Stimulated activated naive B cell treated with anti-CD40 and anti-IgM and Interleukin-4, amounts not matched to agents 10 μg/mL and 1 μg/mL and 100 μg/mL, for 72 hours (primary cell): Measurements from ENCODE around the gene ATXN7L1.
A peak's percentile ranks its signal among the peaks of the same experiment; 100 is the strongest.

Experiments
- ATAC-seq, 2 donors: fragments of 150-1000 bp; cut with Tn5 transposase; replicated peaks; 2 replicates each; pipeline ENCODE4 v1.10.0; 2021; ENCODE audit warnings: moderate library complexity in 1 of 2
- DNase-seq: peaks from one replicate; pipeline ENCODE4 v3.0.0; 2021
- H3K27ac Mint-ChIP-seq: one replicate; pipeline ENCODE4 v1.8.0; 2022; ENCODE audit warnings: mild to moderate bottlenecking, mixed read lengths
- H3K27me3 Mint-ChIP-seq, 2 donors: one replicate each; pipeline ENCODE4 v1.8.0; 2022; ENCODE audit warnings: mixed read lengths in 2 of 2
- H3K36me3 Mint-ChIP-seq, 2 donors: one replicate each; pipeline ENCODE4 v1.8.0; 2022; ENCODE audit warnings: mixed read lengths in 2 of 2, mild to moderate bottlenecking in 1 of 2
- H3K4me1 Mint-ChIP-seq, 2 donors: one replicate each; pipeline ENCODE4 v1.8.0; 2022; ENCODE audit warnings: mixed read lengths in 2 of 2, mild to moderate bottlenecking in 1 of 2
- H3K4me3 Mint-ChIP-seq, 2 donors: one replicate each; pipeline ENCODE4 v1.8.0; 2022; ENCODE audit warnings: mild to moderate bottlenecking in 2 of 2, mixed read lengths in 2 of 2, moderate library complexity in 1 of 2
- H3K9me3 Mint-ChIP-seq, 2 donors: one replicate each; pipeline ENCODE4 v1.8.0; 2022; ENCODE audit warnings: mixed read lengths in 2 of 2, mild to moderate bottlenecking in 1 of 2

ATXN7L1 gene

DNA sequence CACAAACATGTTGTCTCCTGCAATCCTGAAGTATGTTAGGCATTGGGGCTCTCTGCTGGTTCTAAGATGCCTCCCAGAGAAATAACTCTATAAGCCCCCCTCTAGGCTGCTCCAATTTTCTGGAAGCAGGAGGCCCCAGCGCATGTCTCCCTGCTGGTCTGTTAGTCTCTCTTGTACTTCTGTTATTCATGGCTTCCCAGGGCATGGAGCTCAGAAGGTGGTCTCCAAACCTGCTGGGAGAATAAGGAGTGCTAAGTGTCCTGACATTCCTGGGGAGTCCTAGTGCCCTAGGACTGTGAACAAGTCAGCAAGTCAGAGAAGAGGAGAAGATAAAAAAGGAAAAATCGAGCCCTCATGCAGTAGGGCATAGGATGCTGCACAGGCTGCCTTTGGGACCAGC is 224.6 kb downstream of the ATXN7L1 start:
- H3K27ac Mint-ChIP-seq: no peak overlapping the region

DNA sequence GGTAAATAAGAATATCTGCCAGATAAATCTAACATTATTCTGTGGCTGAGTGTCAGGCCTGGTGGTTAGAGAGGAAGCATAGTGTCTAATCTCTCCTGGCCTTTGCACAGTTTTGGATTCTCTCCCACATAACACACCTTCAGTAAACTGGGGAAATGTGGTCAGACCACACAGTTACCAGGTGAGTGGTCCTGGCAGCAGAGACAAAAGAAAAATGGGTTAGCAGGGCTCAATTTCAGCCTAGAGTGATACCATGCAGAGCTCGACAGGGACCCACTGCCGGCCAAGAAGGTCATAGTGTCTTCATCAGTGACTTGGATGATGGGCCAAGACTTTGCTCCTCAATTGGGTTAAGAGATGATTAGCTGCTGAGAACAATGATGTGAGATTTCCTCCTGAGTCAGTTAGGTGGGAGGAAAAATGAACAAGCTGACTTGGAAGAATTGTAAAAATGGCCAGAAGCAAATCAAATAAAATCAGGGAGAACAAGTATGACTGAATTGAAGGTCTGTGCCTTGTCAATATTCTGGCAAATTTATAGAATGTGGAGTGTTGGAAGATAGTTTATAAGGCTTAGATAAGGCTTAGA is 225.9 kb downstream of the ATXN7L1 start:
- no peak for ATAC-seq

More for the DNA sequence above, 224.6 kb downstream of the ATXN7L1 start:
- DNase-seq (no peak), ATAC-seq (no peak)
- Mint-ChIP-seq H3K36me3 (peaks cover 25 to 64% of the 10 kb centered on the region in 2 donors), H3K27me3 (no peaks in the 10 kb centered on the region), H3K9me3 (no peaks in the 10 kb centered on the region), H3K4me3 (no peak overlapping the region), H3K4me1 (peaks cover 8 to 18% of the 10 kb centered on the region in 2 donors)

DNA sequence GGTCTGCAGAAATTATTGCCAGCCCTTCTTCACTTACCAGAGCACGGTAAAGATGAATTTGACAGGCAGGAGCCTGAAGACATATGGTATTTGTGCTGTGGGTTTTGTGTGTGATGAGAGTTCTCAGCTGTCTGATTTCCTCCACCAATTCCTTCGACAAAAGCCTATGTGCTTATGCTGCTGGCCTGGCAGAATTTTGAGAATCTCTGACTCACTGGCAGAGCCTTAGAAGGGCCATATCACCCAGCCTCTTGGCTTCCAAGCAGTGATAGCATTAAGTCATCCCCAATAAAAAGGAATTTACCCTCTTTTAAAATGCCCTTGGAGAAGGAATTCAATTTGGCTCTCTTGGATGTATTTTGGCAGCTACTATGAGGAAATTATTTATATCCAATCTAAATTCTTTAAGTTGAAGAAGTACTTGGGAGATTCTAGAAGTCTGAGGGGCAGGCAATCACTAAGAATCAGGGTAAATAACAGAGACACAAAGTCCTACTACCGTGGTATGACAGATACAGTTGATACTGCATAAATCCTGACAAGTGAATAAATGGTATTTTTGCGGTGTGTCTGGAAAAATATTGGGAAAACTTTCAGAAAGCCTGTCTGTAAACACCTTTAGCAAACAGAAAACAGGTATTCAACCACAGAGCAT is 226.5 kb downstream of the ATXN7L1 start:
- DNase-seq (no peak), ATAC-seq (no peak)
- Mint-ChIP-seq H3K27ac (peak overlapping the region; percentile 3), H3K9me3 (no peaks in the 10 kb centered on the region), H3K4me1 (peaks cover 8 to 17% of the 10 kb centered on the region in 2 donors), H3K27me3 (no peaks in the 10 kb centered on the region), H3K36me3 (peaks cover 19 to 56% of the 10 kb centered on the region in 2 donors), H3K4me3 (no peak overlapping the region)

More for the DNA sequence above, 225.9 kb downstream of the ATXN7L1 start:
- Mint-ChIP-seq H3K9me3 (no peaks in the 10 kb centered on the region), H3K36me3 (peaks cover 21 to 57% of the 10 kb centered on the region in 2 donors), H3K27me3 (no peaks in the 10 kb centered on the region), H3K4me1 (peaks cover 8 to 17% of the 10 kb centered on the region in 2 donors), H3K4me3 (no peak overlapping the region), H3K27ac (no peak overlapping the region)
- DNase-seq: no peak

DNA sequence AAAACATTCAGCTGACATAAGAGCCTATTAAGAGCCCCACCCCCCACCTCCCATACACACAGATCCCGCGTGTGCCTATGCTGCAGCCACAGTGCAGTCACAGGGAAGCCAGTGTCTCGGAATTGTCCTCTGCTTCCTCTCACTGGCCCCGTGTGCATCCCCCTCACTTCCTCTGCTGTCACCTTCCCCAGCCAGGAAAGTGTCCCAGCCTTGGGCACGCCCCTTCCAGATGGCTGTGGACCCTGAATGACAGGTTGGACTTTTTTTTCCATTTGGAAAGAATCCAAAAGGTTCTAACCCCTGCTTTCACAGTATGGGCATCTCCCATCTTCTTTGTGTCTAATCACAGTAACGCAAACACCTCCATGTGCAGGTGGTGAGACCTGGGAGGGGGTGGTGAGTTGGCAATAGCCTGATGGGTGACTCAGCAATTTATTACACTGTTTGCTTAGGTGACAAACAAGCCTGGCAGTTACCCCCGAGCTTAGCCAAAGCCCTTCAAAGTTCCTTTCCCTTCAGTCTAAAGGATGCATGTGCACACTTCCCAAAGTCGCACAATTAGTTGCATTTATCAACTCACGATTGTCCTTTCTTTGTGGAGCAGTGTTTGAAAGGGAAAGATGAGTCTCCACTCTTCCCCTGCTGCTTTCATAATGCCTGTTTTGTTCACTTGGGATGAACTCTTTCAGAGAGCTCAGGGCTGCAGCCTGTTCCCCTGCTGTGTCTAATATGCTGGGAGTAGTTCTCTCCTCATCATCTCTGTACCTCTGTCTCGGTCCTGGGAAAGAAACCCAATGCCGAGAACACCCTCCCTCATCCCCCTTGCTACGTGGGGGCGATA is 227.6 kb downstream of the ATXN7L1 start:
- H3K4me1 Mint-ChIP-seq: peaks cover 8 to 17% of the 10 kb centered on the region in 2 donors
- ATAC-seq (no peak), DNase-seq (no peak)
- no peak overlapping the region for H3K4me3 Mint-ChIP-seq
- H3K27me3 Mint-ChIP-seq: no peaks in the 10 kb centered on the region
- H3K9me3 Mint-ChIP-seq: no peaks in the 10 kb centered on the region
- peaks cover 15 to 55% of the 10 kb centered on the region in 2 donors for H3K36me3 Mint-ChIP-seq
- peak overlapping the region; percentile 3 for H3K27ac Mint-ChIP-seq

DNA sequence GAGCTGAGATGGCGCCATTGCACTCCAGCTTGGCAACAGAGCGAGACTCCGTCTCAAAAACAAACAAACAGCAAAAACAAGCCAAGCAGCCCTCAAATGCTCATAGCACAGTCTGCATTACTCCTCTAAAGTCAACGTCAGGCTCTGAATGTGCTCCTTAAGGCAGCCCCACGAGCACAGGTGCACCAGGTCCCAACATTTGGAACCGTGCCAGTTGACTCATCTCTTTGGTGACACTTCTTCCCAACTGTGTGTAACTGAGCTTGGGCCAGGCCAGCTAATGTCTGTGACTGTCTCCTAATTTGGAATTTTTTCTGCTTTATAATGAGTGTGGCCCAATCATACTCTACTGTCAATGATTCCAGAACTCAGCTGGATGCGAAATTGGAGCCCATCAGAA is 228.8 kb downstream of the ATXN7L1 start:
- ATAC-seq (no peak), DNase-seq (no peak)
- H3K9me3 Mint-ChIP-seq: no peaks in the 10 kb centered on the region
- H3K36me3 Mint-ChIP-seq: peaks cover 14 to 59% of the 10 kb centered on the region in 2 donors
- no peak overlapping the region for H3K4me3 Mint-ChIP-seq
- H3K27me3 Mint-ChIP-seq: no peaks in the 10 kb centered on the region
- peaks cover 8 to 17% of the 10 kb centered on the region in 2 donors for H3K4me1 Mint-ChIP-seq
- H3K27ac Mint-ChIP-seq: no peak overlapping the region

DNA sequence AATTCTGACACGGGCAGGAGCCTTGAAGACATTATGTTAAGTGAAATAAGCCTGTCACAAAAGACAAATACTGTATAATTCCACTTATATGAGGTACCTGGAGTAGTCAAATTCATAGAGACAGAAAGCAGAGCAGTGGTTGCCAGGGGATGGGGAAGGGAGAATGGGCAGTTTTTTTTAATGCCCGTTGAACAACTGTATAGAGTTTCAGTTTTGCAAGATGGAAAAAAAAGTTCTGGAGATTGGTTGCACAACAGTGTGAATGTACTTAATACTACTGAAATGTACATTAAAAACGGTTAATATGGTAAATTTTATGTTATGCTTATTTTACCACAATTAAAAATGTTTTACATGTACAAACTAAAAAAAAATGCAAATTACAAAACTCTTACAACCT is 231.5 kb downstream of the ATXN7L1 start:
- DNase-seq (no peak), ATAC-seq (no peak)
- H3K4me3 Mint-ChIP-seq: no peak overlapping the region
- no peak overlapping the region for H3K27ac Mint-ChIP-seq
- peaks cover 28 to 61% of the 10 kb centered on the region in 2 donors for H3K36me3 Mint-ChIP-seq
- H3K9me3 Mint-ChIP-seq: no peaks in the 10 kb centered on the region
- H3K4me1 Mint-ChIP-seq: peaks cover 8 to 17% of the 10 kb centered on the region in 2 donors
- no peaks in the 10 kb centered on the region for H3K27me3 Mint-ChIP-seq

DNA sequence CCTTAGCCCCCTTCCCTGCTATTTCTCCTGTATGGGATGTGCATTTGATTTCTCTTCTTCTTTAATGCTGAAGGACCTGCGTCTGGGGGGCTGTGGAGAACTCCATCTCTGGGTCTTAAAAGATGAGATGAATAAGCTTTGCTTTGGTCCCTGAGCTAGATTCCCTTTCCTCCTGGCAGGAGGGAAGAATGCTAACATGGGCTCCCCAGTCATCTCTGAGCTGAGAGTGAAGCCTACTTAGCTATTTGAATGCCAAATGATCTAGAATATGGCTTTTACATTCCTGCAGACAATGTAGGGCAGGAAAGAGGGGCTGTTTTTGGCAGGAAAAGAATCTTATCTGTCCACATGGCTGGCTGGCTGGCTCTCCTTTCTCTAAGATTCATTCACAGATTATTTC is 232.5 kb downstream of the ATXN7L1 start:
- DNase-seq (no peak), ATAC-seq (no peak)
- Mint-ChIP-seq H3K27ac (no peak overlapping the region), H3K4me3 (no peak overlapping the region), H3K27me3 (no peaks in the 10 kb centered on the region), H3K4me1 (peaks cover 2 to 10% of the 10 kb centered on the region in 2 donors), H3K36me3 (peaks cover 24 to 60% of the 10 kb centered on the region in 2 donors), H3K9me3 (no peaks in the 10 kb centered on the region)

DNA sequence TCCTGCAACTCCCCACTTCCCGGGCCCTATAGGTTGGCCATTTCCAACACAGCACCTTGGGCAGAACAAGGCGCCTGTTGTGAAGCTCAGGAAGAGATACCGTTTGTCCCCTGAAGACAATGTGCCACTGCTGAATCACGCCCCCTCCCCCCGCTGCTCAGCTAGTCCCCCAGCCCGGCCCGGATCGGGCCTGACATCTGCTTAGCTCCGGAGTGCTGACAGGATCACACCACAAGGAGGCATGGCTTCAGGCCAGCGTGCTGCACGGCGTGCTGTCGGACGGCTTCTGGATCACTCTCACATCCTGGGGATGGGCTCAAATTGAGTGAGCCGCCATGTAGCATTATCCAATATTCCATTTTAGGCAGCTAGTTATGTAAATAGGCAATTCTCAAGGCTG is 233.0 kb downstream of the ATXN7L1 start:
- DNase-seq: no peak
- H3K9me3 Mint-ChIP-seq: no peaks in the 10 kb centered on the region
- H3K36me3 Mint-ChIP-seq: peaks cover 21 to 59% of the 10 kb centered on the region in 2 donors
- no peak overlapping the region for H3K4me3 Mint-ChIP-seq
- ATAC-seq: no peak
- no peak overlapping the region for H3K27ac Mint-ChIP-seq
- H3K4me1 Mint-ChIP-seq: peaks cover 0 to 5% of the 10 kb centered on the region in 2 donors
- H3K27me3 Mint-ChIP-seq: no peaks in the 10 kb centered on the region

DNA sequence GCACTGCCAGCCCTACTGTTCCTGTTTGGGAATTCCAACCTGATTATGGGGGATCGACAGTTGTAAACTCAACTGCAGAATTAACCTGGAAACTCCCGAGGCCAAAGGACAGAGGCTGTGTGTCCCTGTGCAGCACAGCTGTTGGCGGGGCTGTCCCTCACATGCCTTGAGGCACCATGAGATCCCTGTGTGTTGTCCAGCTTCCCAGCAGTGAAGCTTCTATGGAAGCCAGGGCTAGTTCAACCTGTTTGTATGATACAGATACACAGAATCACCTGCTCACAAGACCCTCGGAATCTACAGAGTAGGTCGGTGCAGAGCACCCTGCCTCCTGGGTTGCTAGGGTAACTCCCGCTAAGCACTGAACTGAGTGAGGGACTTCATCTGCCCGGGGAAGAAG is 234.1 kb downstream of the ATXN7L1 start:
- no peak overlapping the region for H3K27ac Mint-ChIP-seq
- no peak overlapping the region for H3K4me3 Mint-ChIP-seq
- ATAC-seq: no peak
- H3K36me3 Mint-ChIP-seq: peaks cover 21 to 59% of the 10 kb centered on the region in 2 donors
- H3K9me3 Mint-ChIP-seq: no peaks in the 10 kb centered on the region
- no peaks in the 10 kb centered on the region for H3K4me1 Mint-ChIP-seq
- no peak for DNase-seq
- H3K27me3 Mint-ChIP-seq: no peaks in the 10 kb centered on the region

DNA sequence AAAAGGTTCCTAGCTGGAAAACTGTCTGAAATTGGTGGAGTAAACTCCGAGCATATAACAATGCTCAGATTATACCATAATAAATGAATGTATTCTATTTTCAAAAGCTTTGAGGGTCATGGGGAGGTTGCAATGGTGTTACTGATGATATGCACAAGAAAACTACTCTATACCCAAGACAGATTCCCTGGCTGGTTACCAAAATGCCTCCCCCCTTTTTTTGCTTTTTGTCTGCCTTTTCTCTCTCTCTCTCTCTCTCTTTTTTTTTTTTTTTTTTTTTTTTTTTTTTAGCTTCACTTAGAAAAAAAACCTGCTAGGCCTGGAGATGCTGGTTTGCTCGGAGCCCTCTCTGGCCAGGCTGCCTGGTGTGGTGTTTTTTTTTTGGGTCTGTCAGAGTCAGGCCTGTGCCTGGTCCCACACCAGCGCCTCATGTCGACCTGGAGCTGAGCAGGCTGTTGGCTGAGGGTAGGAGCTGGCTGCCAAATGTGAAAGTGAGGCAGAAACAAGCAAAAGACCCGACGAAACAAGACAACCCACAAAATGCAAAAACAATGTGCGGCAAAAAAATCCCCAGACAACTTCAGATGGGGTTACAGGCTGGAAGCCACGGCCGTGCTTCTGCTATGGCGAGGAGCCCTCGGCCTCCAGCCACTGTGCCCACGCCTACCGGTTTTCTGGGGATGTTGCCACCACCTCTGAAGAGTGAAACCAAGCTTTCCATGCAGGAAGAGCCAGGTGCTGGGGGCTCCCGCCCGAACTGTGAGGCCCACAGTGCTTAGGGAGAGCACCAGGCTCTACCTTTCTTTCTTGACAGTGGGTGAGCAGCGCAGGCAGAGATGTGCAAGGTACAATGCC is 235.2 kb downstream of the ATXN7L1 start:
- Mint-ChIP-seq H3K27ac (no peak overlapping the region), H3K4me1 (no peaks in the 10 kb centered on the region), H3K4me3 (no peak overlapping the region), H3K27me3 (no peaks in the 10 kb centered on the region), H3K9me3 (no peaks in the 10 kb centered on the region), H3K36me3 (peaks cover 28 to 69% of the 10 kb centered on the region in 2 donors)
- DNase-seq (no peak), ATAC-seq (no peak)

DNA sequence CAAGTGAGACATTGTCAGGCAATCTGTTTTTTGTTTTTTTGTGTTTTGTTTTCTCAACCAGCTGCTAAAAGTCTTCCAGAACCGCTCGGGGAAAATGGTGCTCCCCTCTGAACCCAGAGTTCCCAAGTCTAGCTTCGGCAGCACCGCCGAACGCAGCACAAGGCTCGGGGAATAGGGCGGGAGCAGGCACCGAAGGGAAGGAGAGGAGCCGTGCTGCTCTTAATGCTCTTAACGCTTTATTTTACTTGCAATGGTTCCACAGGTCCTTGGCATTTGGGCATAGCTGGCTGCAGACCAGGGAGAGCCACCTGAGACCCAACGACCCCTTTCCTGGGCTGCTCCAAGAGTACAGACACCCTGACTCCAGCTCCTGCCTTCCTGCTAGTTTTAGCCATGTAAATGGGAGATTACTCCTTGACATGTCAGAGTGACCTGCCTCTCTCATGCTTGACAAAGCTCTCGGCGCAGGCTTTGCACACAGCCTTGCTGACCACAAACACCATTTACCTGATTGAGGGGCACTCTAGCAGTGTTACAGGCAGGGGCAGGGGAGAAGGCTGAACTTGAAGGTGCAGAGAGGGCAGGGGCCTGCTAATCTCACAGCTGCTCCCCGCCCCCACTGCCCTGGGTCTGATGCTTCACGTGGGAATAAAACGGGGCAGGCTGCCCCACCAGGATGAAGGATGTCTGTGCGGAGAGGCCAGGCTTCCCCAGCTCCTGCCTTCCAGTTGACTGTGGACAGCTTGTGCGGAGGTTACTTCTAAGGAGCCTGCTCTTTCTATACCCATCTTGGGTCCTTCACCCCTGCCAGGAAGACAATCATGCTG is 236.5 kb downstream of the ATXN7L1 start:
- H3K27me3 Mint-ChIP-seq: no peaks in the 10 kb centered on the region
- no peak overlapping the region for H3K4me3 Mint-ChIP-seq
- H3K27ac Mint-ChIP-seq: no peak overlapping the region
- H3K9me3 Mint-ChIP-seq: no peaks in the 10 kb centered on the region
- DNase-seq (no peak), ATAC-seq (no peak)
- peaks cover 37 to 73% of the 10 kb centered on the region in 2 donors for H3K36me3 Mint-ChIP-seq
- no peaks in the 10 kb centered on the region for H3K4me1 Mint-ChIP-seq

DNA sequence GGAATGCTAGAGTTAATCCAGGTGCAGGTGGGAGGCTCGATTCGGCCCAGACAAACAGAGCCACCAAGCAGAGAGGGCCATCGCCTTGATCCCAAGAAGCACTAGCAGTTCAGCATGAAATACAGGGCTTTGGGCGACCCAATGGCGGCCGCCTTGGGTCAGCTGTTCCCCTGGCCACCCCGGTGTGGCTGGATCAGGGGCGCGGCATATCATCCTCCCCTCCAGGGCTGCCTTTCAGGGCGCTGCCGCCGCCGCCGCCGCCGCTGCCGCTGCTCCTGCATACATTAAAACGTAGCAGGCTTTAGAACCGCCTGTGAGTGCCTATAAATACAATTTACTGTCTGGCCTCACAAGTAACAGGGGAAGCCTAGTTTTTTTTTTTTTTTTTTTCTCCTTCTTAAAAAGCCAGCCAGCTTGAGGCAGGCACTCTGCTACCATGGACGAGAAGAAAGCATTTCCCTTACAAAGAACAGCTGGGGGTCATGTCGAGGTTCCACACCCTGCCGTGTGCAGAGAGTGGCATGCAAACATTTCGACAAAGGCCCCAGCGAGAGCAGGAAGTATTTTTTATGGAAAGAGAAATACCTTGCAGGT is 237.4 kb downstream of the ATXN7L1 start:
- Mint-ChIP-seq H3K27me3 (no peaks in the 10 kb centered on the region), H3K9me3 (no peaks in the 10 kb centered on the region), H3K27ac (no peak overlapping the region), H3K4me3 (no peak overlapping the region), H3K4me1 (no peaks in the 10 kb centered on the region), H3K36me3 (peaks cover 45 to 74% of the 10 kb centered on the region in 2 donors)
- no peak for DNase-seq
- ATAC-seq: no peak

DNA sequence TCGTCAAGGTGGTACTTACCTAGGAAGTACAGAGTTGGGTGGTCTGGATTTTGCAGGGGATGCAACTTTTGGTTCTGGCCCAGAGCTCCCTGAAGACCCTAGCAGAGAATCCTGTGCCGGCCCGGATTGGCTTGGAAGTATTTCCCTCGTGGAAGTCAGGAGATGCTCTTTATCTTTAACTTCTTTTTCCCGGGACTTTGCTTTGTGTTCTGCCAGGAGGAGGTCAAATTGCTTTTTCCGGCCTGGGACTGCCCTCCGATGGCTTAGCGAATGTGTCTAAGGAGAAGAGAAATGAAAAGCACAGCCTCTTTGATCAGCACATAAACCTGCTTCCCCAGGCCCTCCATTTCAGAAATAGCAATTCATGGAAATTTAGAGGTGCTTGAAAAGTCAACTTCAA is 238.1 kb downstream of the ATXN7L1 start:
- ATAC-seq (no peak), DNase-seq (no peak)
- Mint-ChIP-seq H3K27ac (no peak overlapping the region), H3K4me1 (no peaks in the 10 kb centered on the region), H3K27me3 (no peaks in the 10 kb centered on the region), H3K9me3 (no peaks in the 10 kb centered on the region), H3K4me3 (no peak overlapping the region), H3K36me3 (peaks cover 51 to 75% of the 10 kb centered on the region in 2 donors)
